ENCODE results near the gene MUC7.

Gene MUC7

GRCh38 chr4:70511365-70511764 is 39.4 kb downstream of the MUC7 start:
- no peak overlapping the region for H3K4me3 ChIP-seq (replicated peaks; ENCODE audit: insufficient read depth, low read length)
- no peak for DNase-seq (ENCODE audit: low read depth in 1 of 2, low spot score in 1 of 2)
- TF ChIP-seq, protein P1, sequence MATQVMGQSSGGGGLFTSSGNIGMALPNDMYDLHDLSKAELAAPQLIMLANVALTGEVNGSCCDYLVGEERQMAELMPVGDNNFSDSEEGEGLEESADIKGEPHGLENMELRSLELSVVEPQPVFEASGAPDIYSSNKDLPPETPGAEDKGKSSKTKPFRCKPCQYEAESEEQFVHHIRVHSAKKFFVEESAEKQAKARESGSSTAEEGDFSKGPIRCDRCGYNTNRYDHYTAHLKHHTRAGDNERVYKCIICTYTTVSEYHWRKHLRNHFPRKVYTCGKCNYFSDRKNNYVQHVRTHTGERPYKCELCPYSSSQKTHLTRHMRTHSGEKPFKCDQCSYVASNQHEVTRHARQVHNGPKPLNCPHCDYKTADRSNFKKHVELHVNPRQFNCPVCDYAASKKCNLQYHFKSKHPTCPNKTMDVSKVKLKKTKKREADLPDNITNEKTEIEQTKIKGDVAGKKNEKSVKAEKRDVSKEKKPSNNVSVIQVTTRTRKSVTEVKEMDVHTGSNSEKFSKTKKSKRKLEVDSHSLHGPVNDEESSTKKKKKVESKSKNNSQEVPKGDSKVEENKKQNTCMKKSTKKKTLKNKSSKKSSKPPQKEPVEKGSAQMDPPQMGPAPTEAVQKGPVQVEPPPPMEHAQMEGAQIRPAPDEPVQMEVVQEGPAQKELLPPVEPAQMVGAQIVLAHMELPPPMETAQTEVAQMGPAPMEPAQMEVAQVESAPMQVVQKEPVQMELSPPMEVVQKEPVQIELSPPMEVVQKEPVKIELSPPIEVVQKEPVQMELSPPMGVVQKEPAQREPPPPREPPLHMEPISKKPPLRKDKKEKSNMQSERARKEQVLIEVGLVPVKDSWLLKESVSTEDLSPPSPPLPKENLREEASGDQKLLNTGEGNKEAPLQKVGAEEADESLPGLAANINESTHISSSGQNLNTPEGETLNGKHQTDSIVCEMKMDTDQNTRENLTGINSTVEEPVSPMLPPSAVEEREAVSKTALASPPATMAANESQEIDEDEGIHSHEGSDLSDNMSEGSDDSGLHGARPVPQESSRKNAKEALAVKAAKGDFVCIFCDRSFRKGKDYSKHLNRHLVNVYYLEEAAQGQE (IDR thresholded peaks at IDR 0.05; ENCODE audit: insufficient replicate concordance, low read depth), result no peak
- TF ChIP-seq GABPA (IDR thresholded peaks at IDR 0.05; ENCODE audit: low read depth) (no peak), POLR2AphosphoS5 (IDR thresholded peaks at IDR 0.05; ENCODE audit: low read depth) (no peak), CTCF (IDR thresholded peaks at IDR 0.05; ENCODE audit: insufficient read depth, low read length) (no peak), SPI1 (IDR thresholded peaks at IDR 0.05; ENCODE audit: borderline replicate concordance, low read depth) (no peak)
- no peaks in the 10 kb centered on the region for H3K27me3 ChIP-seq (ENCODE audit: insufficient read depth, poor library complexity, severe bottlenecking)
- H3K27ac ChIP-seq (replicated peaks), result no peak overlapping the region

DNA sequence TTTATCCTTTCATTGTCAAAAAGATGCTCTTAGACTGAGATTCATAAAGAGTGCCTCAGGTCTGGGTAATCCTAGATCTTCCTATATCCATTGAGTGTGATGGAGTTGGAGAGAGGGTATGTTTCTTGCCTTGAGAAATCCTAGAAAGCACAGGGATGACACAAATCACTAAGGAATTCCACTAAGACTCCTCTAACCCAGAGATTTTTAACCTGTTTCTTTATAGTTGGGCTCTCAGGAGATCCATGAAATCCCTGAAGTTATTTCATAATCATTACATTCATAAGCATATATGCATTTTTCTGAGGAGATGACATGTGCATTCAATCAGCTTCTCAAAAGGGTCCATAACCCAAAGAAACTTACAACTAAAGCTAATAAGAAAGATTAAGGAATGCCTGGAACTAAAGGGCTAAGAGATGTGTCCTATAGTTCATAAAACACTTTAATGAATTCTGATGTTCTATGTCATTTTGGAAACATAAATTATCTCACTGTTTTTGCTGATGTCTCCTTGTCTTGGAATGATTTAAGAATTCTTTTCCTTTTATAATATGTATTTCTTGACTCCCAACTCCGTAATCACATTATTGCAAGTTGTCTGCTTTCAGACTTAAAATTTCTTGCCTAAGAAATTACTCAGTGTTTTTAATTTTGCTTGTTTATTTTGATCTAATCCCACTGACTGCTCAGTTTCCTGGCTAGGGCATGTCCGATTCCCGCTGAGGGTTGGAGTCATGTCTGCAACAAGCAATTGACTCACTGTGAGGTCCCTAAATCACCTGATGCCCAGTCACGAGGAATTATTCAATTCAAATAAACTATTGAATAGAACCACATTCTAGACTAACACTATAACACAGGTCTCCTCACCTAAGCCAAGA is 43.6 kb downstream of the MUC7 start:
- DNase-seq (ENCODE audit: low read depth in 1 of 2, low spot score in 1 of 2), result no peak
- TF ChIP-seq POLR2AphosphoS5 (IDR thresholded peaks at IDR 0.05; ENCODE audit: low read depth) (no peak), SPI1 (IDR thresholded peaks at IDR 0.05; ENCODE audit: borderline replicate concordance, low read depth) (no peak), CTCF (IDR thresholded peaks at IDR 0.05; ENCODE audit: insufficient read depth, low read length) (no peak), GABPA (IDR thresholded peaks at IDR 0.05; ENCODE audit: low read depth) (no peak)
- TF ChIP-seq, protein P1 (IDR thresholded peaks at IDR 0.05; ENCODE audit: insufficient replicate concordance, low read depth), result no peak

DNA sequence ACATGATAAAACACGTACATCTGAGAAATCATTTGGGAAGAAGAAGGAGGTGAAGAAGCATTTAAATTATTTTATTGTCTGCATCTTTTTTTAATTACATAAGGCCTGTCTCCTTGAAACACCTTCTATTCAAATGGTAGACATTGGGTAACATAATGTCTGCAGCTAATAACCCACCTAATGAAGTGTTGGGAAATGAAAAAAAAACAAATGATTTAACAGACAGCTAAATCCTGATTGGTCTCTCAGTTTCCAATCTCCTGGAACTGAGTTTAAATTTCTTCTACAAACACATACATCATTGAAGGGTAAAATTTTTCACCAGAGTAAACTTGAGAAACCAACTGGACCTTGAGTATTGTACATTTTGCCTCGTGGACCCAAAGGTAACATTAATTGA is 46.3 kb downstream of the MUC7 start, which contains the start of gene AMTN:
TSS of gene AMTN (plus strand) at position 301 of the 400 bp plus-strand sequence. CDS start 209 bp downstream, outside the sequence.
- H3K27ac ChIP-seq (replicated peaks), result no peak within 1 kb of the TSS

More for the DNA sequence above, 43.6 kb downstream of the MUC7 start:
- H3K27ac ChIP-seq (replicated peaks), result no peak overlapping the region
- no peaks in the 10 kb centered on the region for H3K27me3 ChIP-seq (ENCODE audit: insufficient read depth, poor library complexity, severe bottlenecking)
- no peak overlapping the region for H3K4me3 ChIP-seq (replicated peaks; ENCODE audit: insufficient read depth, low read length)

More for the DNA sequence above, 46.3 kb downstream of the MUC7 start, which contains the start of gene AMTN:
- DNase-seq (ENCODE audit: low read depth in 1 of 2, low spot score in 1 of 2), result no peak
- Histone ChIP-seq H3K27me3 (ENCODE audit: insufficient read depth, poor library complexity, severe bottlenecking) (no peaks in the 10 kb centered on the region), H3K4me3 (replicated peaks; ENCODE audit: insufficient read depth, low read length) (no peak within 1 kb of the TSS)
- TF ChIP-seq, protein P1 (IDR thresholded peaks at IDR 0.05; ENCODE audit: insufficient replicate concordance, low read depth), result no peak
- no peak for TF ChIP-seq POLR2AphosphoS5 (IDR thresholded peaks at IDR 0.05; ENCODE audit: low read depth)
- no peak for TF ChIP-seq CTCF (IDR thresholded peaks at IDR 0.05; ENCODE audit: insufficient read depth, low read length)
- no peak for TF ChIP-seq GABPA (IDR thresholded peaks at IDR 0.05; ENCODE audit: low read depth)
- no peak for TF ChIP-seq SPI1 (IDR thresholded peaks at IDR 0.05; ENCODE audit: borderline replicate concordance, low read depth)

Data from HL-60 (cell line).